IPS DF 6.9 (cell line): ENCODE measurements around the gene HS6ST2.

Experiments used
- DNase-seq: peaks from one replicate; pipeline ENCODE4 v3.0.0-alpha.2; 2013; ENCODE audit warnings: low read depth, low spot score
- H3K27ac ChIP-seq: one replicate; pipeline ENCODE4 v1.5.1; 2013; ENCODE audit warnings: low read length, control low read depth
- H3K27me3 ChIP-seq: 2 replicates; pipeline ENCODE4 v1.6.1; 2013; ENCODE audit warnings: mild to moderate bottlenecking, low read length; ENCODE audit not compliant: control insufficient read depth, insufficient read depth
- H3K36me3 ChIP-seq: 2 replicates; pipeline ENCODE4 v1.6.1; 2013; ENCODE audit warnings: low read length; ENCODE audit not compliant: control insufficient read depth, insufficient read depth
- H3K4me1 ChIP-seq: 2 replicates; pipeline ENCODE4 v1.6.1; 2013; ENCODE audit warnings: low read length; ENCODE audit not compliant: control insufficient read depth, insufficient read depth
- H3K4me3 ChIP-seq: 2 replicates; pipeline ENCODE4 v1.5.1; 2013; ENCODE audit warnings: mild to moderate bottlenecking, low read length
- H3K9me3 ChIP-seq: 2 replicates; pipeline ENCODE4 v1.6.1; 2013; ENCODE audit warnings: low read length, inconsistent platforms; ENCODE audit not compliant: control insufficient read depth, insufficient read depth
- WGBS: extraction: QIAGEN DNeasy Blood & Tissue Kit; methylation state at CpG from one replicate; pipeline ENCODE4 v1.1.7; 2013; ENCODE audit warnings: mixed read lengths, missing lambda C conversion rate; ENCODE audit not compliant: insufficient read length, insufficient coverage; 5-methylcytosine and 5-hydroxymethylcytosine counted together

Gene HS6ST2

GRCh38 chrX:132631579-132632232, 326.7 kb downstream of the HS6ST2 start:
- WGBS: no CpG with 5 or more reads among the region's 3 CpGs
- DNase-seq: no peak

GRCh38 chrX:132624466-132624865, 334.0 kb downstream of the HS6ST2 start:
- WGBS: no CpG with 5 or more reads among the region's 5 CpGs
- Histone ChIP-seq H3K36me3 (no peaks in the 10 kb centered on the region), H3K27me3 (no peaks in the 10 kb centered on the region), H3K4me3 (no peak overlapping the region), H3K4me1 (no peaks in the 10 kb centered on the region), H3K9me3 (no peaks in the 10 kb centered on the region), H3K27ac (no peak overlapping the region)
- DNase-seq: no peak

More at GRCh38 chrX:132631579-132632232, 326.7 kb downstream of the HS6ST2 start:
- Histone ChIP-seq H3K36me3 (no peaks in the 10 kb centered on the region), H3K27me3 (no peaks in the 10 kb centered on the region), H3K9me3 (no peaks in the 10 kb centered on the region), H3K27ac (no peak overlapping the region), H3K4me1 (no peaks in the 10 kb centered on the region), H3K4me3 (no peak overlapping the region)

GRCh38 chrX:132623942-132624341, 334.5 kb downstream of the HS6ST2 start:
- H3K4me1 ChIP-seq: no peaks in the 10 kb centered on the region
- H3K27ac ChIP-seq: no peak overlapping the region
- no peaks in the 10 kb centered on the region for H3K36me3 ChIP-seq
- H3K9me3 ChIP-seq: no peaks in the 10 kb centered on the region
- WGBS: no CpG with 5 or more reads among the region's 3 CpGs
- no peak overlapping the region for H3K4me3 ChIP-seq
- no peaks in the 10 kb centered on the region for H3K27me3 ChIP-seq
- DNase-seq: no peak

- H3K27me3 ChIP-seq: no peaks in the 10 kb centered on the region
- H3K27ac ChIP-seq: no peak overlapping the region
- 100% methylated on average over 1 of the region's 2 CpGs for WGBS
- no peak for DNase-seq
- no peaks in the 10 kb centered on the region for H3K9me3 ChIP-seq
- H3K4me1 ChIP-seq: no peaks in the 10 kb centered on the region
- H3K4me3 ChIP-seq: no peak overlapping the region
- H3K36me3 ChIP-seq: no peaks in the 10 kb centered on the region
Measured at GRCh38 chrX:132623300-132623699, 335.1 kb downstream of the HS6ST2 start.

- no CpG with 5 or more reads among the region's 4 CpGs for WGBS
- Histone ChIP-seq H3K4me1 (no peaks in the 10 kb centered on the region), H3K9me3 (no peaks in the 10 kb centered on the region), H3K27ac (no peak overlapping the region), H3K4me3 (no peak overlapping the region), H3K27me3 (no peaks in the 10 kb centered on the region), H3K36me3 (no peaks in the 10 kb centered on the region)
- no peak for DNase-seq
Measured at GRCh38 chrX:132622130-132622529, 336.3 kb downstream of the HS6ST2 start.

GRCh38 chrX:132618810-132619209, 339.6 kb downstream of the HS6ST2 start:
- H3K4me1 ChIP-seq: no peaks in the 10 kb centered on the region
- H3K27me3 ChIP-seq: no peaks in the 10 kb centered on the region
- DNase-seq: no peak
- no peak overlapping the region for H3K27ac ChIP-seq
- H3K36me3 ChIP-seq: no peaks in the 10 kb centered on the region
- WGBS: no CpG with 5 or more reads among the region's 3 CpGs
- H3K4me3 ChIP-seq: no peak overlapping the region
- no peaks in the 10 kb centered on the region for H3K9me3 ChIP-seq

- H3K4me1 ChIP-seq: no peaks in the 10 kb centered on the region
- no peak for DNase-seq
- WGBS: no CpG with 5 or more reads among the region's 4 CpGs
- H3K9me3 ChIP-seq: no peaks in the 10 kb centered on the region
- H3K27me3 ChIP-seq: no peaks in the 10 kb centered on the region
- no peak overlapping the region for H3K27ac ChIP-seq
- H3K4me3 ChIP-seq: no peak overlapping the region
- H3K36me3 ChIP-seq: no peaks in the 10 kb centered on the region
Measured at GRCh38 chrX:132615391-132616131, 342.9 kb downstream of the HS6ST2 start.

GRCh38 chrX:132614297-132614696, 344.1 kb downstream of the HS6ST2 start:
- H3K27ac ChIP-seq: no peak overlapping the region
- no peaks in the 10 kb centered on the region for H3K27me3 ChIP-seq
- H3K9me3 ChIP-seq: no peaks in the 10 kb centered on the region
- no peak for DNase-seq
- no peaks in the 10 kb centered on the region for H3K4me1 ChIP-seq
- H3K4me3 ChIP-seq: no peak overlapping the region
- H3K36me3 ChIP-seq: no peaks in the 10 kb centered on the region
- WGBS: no CpG with 5 or more reads among the region's 6 CpGs

GRCh38 chrX:132613801-132614200, 344.6 kb downstream of the HS6ST2 start:
- H3K4me3 ChIP-seq: no peak overlapping the region
- WGBS: no CpG with 5 or more reads among the region's 5 CpGs
- H3K9me3 ChIP-seq: no peaks in the 10 kb centered on the region
- DNase-seq: no peak
- no peaks in the 10 kb centered on the region for H3K27me3 ChIP-seq
- no peaks in the 10 kb centered on the region for H3K4me1 ChIP-seq
- no peaks in the 10 kb centered on the region for H3K36me3 ChIP-seq
- no peak overlapping the region for H3K27ac ChIP-seq

GRCh38 chrX:132612821-132613564, 345.4 kb downstream of the HS6ST2 start:
- no peaks in the 10 kb centered on the region for H3K4me1 ChIP-seq
- no CpG with 5 or more reads among the region's 10 CpGs for WGBS
- H3K27me3 ChIP-seq: no peaks in the 10 kb centered on the region
- no peaks in the 10 kb centered on the region for H3K9me3 ChIP-seq
- H3K36me3 ChIP-seq: no peaks in the 10 kb centered on the region
- DNase-seq: no peak
- no peak overlapping the region for H3K4me3 ChIP-seq
- H3K27ac ChIP-seq: no peak overlapping the region
